K562 (cell line): ENCODE measurements around the gene ARHGEF4. TPM values are rescaled to one million over a fixed set of nuclear protein-coding genes. Genes with fewer than 3 reads are reported as not detected.

Experiments
- ATAC-seq: fragments of 200-7000 bp; cut with Tn5 transposase; 3 replicates; pipeline ENCODE4 v1.9.1; 2020; ENCODE audit warnings: moderate library complexity
- BruUV-seq: library from RNA; stranded (reverse); fragments of 400-500 nt; replicated peaks from 2 replicates; lab custom pipeline; 2021; lab: Mats Ljungman, UMichigan
- CTCF ChIA-PET: fragments of 300-600 bp; formaldehyde crosslinking; extraction: SDS; loops from one replicate; lab custom pipeline; 2021; ENCODE audit warnings: low intra/inter-chr PET ratio; lab: Yijun Ruan, JAX
- POLR2A ChIA-PET: fragments of 300-600, 350-650 bp; sonication (Branson Sonifier 250); formaldehyde crosslinking; extraction: SDS; loops from one replicate; lab custom pipeline; 2021; ENCODE audit warnings: antibody characterized with exemption, inconsistent platforms; lab: Yijun Ruan, JAX
- DNase-seq, 4 experiments: peaks; one replicate each; pipeline versions ENCODE4 v3.0.0 to v3.0.0-alpha.2; 2011 to 2018; ENCODE audit warnings: low spot score in 3 of 4, mixed read lengths in 3 of 4; ENCODE audit errors: extremely low read depth in 1 of 4
- FAIRE-seq: peaks from 2 replicates; lab custom pipeline; 2011; peaks lifted over from hg19 to GRCh38; lab: Jason Lieb, UNC
- H2AFZ ChIP-seq: 2 replicates; pipeline ENCODE4 v1.6.0; 2011; ENCODE audit warnings: low read depth, low read length, control low read depth, inconsistent platforms
- H3K27ac ChIP-seq: fragments of 200-600 bp; 3 replicates; pipeline ENCODE4 v1.8.0; 2011; ENCODE audit warnings: low read depth, mild to moderate bottlenecking, control low read depth, inconsistent platforms, low read length, moderate library complexity, mixed read lengths; ENCODE audit errors: extremely low read depth
- H3K27me3 ChIP-seq, 2 experiments: fragments of 300-600 bp in 1 of 2; 2 replicates in 1 of 2; 3 replicates in 1 of 2; pipeline versions ENCODE4 v1.6.0 to v1.8.0; 2011; ENCODE audit warnings: inconsistent platforms in 2 of 2, low read length in 2 of 2, mild to moderate bottlenecking in 1 of 2, mixed read lengths in 1 of 2, moderate library complexity in 1 of 2; ENCODE audit not compliant: control insufficient read depth in 2 of 2, insufficient read depth in 2 of 2
- H3K36me3 ChIP-seq: fragments of 300-600 bp; 3 replicates; pipeline ENCODE4 v1.8.0; 2011; ENCODE audit warnings: mild to moderate bottlenecking, low read length, inconsistent platforms; ENCODE audit not compliant: control insufficient read depth, insufficient read depth
- H3K4me1 ChIP-seq, 2 experiments: fragments of 200-600 bp in 1 of 2; replicated peaks in 1 of 2; 2 replicates in 1 of 2; 3 replicates in 1 of 2; pipeline versions ENCODE4 v1.5.1 to v1.8.0; 2011; ENCODE audit warnings: inconsistent platforms in 2 of 2, low read length in 2 of 2, mild to moderate bottlenecking in 1 of 2, mixed read lengths in 1 of 2, moderate library complexity in 1 of 2; ENCODE audit not compliant: control insufficient read depth in 2 of 2, insufficient read depth in 2 of 2
- H3K4me2 ChIP-seq: 2 replicates; pipeline ENCODE4 v1.6.1; 2011; ENCODE audit warnings: low read length, control low read depth, inconsistent platforms, mixed read lengths; ENCODE audit not compliant: insufficient read depth
- H3K4me3 ChIP-seq: fragments of 200-600 bp; sonication (generic), shearing (Covaris generic); 2 replicates; pipeline ENCODE4 v1.5.1; 2016; ENCODE audit warnings: control low read depth, inconsistent platforms
- H3K79me2 ChIP-seq: fragments of 200-600 bp; 3 replicates; pipeline ENCODE4 v1.8.0; 2011; ENCODE audit warnings: low read length, inconsistent platforms; ENCODE audit not compliant: control insufficient read depth, insufficient read depth
- H3K9ac ChIP-seq, 2 experiments: 2 replicates each; pipeline versions ENCODE4 v1.6.0 to v1.6.1; 2011; ENCODE audit warnings: low read depth in 2 of 2, low read length in 2 of 2, control low read depth in 1 of 2, inconsistent platforms in 1 of 2, mild to moderate bottlenecking in 1 of 2, mixed read lengths in 1 of 2; ENCODE audit not compliant: insufficient read depth in 1 of 2
- H3K9me1 ChIP-seq: one replicate; pipeline ENCODE4 v1.6.0; 2011; ENCODE audit warnings: inconsistent platforms, mild to moderate bottlenecking, low read length, moderate library complexity; ENCODE audit not compliant: control insufficient read depth, insufficient read depth
- H3K9me3 ChIP-seq: replicated peaks from 2 replicates; pipeline ENCODE4 v1.5.1; 2011; ENCODE audit warnings: low read depth, low read length, inconsistent platforms; ENCODE audit not compliant: control insufficient read depth, insufficient read depth
- H4K20me1 ChIP-seq: replicated peaks from 2 replicates; pipeline ENCODE4 v1.6.1; 2011; ENCODE audit warnings: low read length, inconsistent platforms, mixed read lengths; ENCODE audit not compliant: control insufficient read depth, insufficient read depth
- BRD4 ChIP-seq: fragments of 200-600 bp; sonication (generic); IDR thresholded peaks from 2 replicates; pipeline ENCODE4 v1.6.1; 2017; ENCODE audit warnings: inconsistent platforms
- CBX3 ChIP-seq, 2 experiments: IDR thresholded peaks; 1 replicate in 1 of 2; 2 replicates in 1 of 2; pipeline ENCODE4 v1.6.1; 2012; ENCODE audit warnings: inconsistent platforms in 2 of 2, low read length in 2 of 2, borderline replicate concordance in 1 of 2, control low read depth in 1 of 2
- CBX5 ChIP-seq: IDR thresholded peaks from 2 replicates; pipeline ENCODE4 v1.6.1; 2014; ENCODE audit warnings: low read depth, borderline replicate concordance
- KAT2B ChIP-seq: IDR thresholded peaks from one replicate; pipeline ENCODE4 v1.6.1; 2012; ENCODE audit warnings: low read depth, mild to moderate bottlenecking, control low read depth, inconsistent platforms, low read length, moderate library complexity
- KHSRP ChIP-seq: fragments of 450-650 bp; IDR thresholded peaks from 2 replicates; pipeline ENCODE4 v1.6.1; 2017
- MAFK ChIP-seq: IDR thresholded peaks from 2 replicates; pipeline ENCODE4 v1.6.1; 2011; ENCODE audit warnings: low read length, improper control_type of control experiment
- PHF20 ChIP-seq: fragments of 450-650 bp; IDR thresholded peaks from 2 replicates; pipeline ENCODE4 v1.6.1; 2018; ENCODE audit not compliant: partially characterized antibody
- SETDB1 ChIP-seq: IDR thresholded peaks from one replicate; pipeline ENCODE4 v1.6.1; 2012; ENCODE audit warnings: low read length, control low read depth, inconsistent platforms
- TOE1 ChIP-seq, 2 experiments: fragments of 450-650 bp in 1 of 2; sonication (generic) in 1 of 2; formaldehyde crosslinking in 1 of 2; IDR thresholded peaks; 2 replicates each; pipeline versions ENCODE4 v1.7.1 to v1.8.0; 2016 to 2022; ENCODE audit warnings: borderline replicate concordance in 2 of 2, mild to moderate bottlenecking in 2 of 2, antibody characterized with exemption in 1 of 2, inconsistent platforms in 1 of 2, low read depth in 1 of 2, missing genetic modification reagents in 1 of 2, moderate library complexity in 1 of 2
- ZNF561 ChIP-seq: fragments of 450-650 bp; formaldehyde crosslinking; conservative IDR thresholded peaks from 2 replicates; pipeline ENCODE4 v1.4.0; 2020; ENCODE audit warnings: mild to moderate bottlenecking, moderate library complexity
- WGBS: fragments of 100-300 bp; shearing (Covaris generic); methylation state at CpG from one replicate; pipeline ENCODE4 v1.1.6; 2016; ENCODE audit warnings: low coverage, mixed read lengths; ENCODE audit not compliant: insufficient coverage; ENCODE audit errors: missing lambda C conversion rate; 5-methylcytosine and 5-hydroxymethylcytosine counted together
- in situ Hi-C: fragments of 300-500 bp; cut with MboI; formaldehyde crosslinking; loops from 4 replicates; pipeline ENCODE4 v1.15.0; 2018; ENCODE audit warnings: inconsistent platforms, mixed read lengths
- intact Hi-C: fragments of 100-400 bp; cut with micrococcal nuclease; formaldehyde crosslinking; loops from 2 replicates; pipeline ENCODE4 v1.14.2; 2022
- polyA plus RNA-seq, 8 experiments: library from polyadenylated mRNA; depleted of rRNA in 4 of 8; stranded (reverse) in 5 of 8; unstranded in 3 of 8; fragments of >200 nt; fragmentation: Nextera tagmentation in 2 of 8; fragmentation: Illumina TruSeq in 1 of 8; extraction: Ambion mirVana in 2 of 8; extraction: Trizol in 1 of 8; gene quantifications; 2 replicates each; pipeline versions ENCODE4 v1.2.1 to v1.2.3, GENCODE V29; 2011 to 2014; ENCODE audit warnings: inconsistent platforms in 1 of 8, missing spikeins in 1 of 8
- total RNA-seq, 7 experiments: library from RNA; depleted of rRNA in 6 of 7; stranded (reverse); fragments of >200 nt in 6 of 7; fragmentation: Illumina TruSeq in 2 of 7; extraction: Trizol in 2 of 7; gene quantifications; 2 replicates each; pipeline versions ENCODE4 v1.2.1 to v1.2.3, GENCODE V29; 2011 to 2021; ENCODE audit warnings: low replicate concordance in 1 of 7
- TF ChIP-seq, protein P1 (sequence below): fragments of 250-450 bp; sonication (Bioruptor Pico); IDR thresholded peaks from 2 replicates; pipeline ENCODE4 v1.4.0; 2020
- TF ChIP-seq, protein P2 (sequence below): fragments of 200-600 bp; sonication (generic); IDR thresholded peaks from one replicate; pipeline ENCODE4 v1.6.1; 2012; ENCODE audit warnings: mild to moderate bottlenecking, low read depth, low read length, inconsistent platforms

The ARHGEF4 gene
- total and polyA plus RNA-seq, 9 of the 15 experiments (the other 6 are each of a cell fraction or from before 2014, with no cell fraction given): not detected

DNA sequence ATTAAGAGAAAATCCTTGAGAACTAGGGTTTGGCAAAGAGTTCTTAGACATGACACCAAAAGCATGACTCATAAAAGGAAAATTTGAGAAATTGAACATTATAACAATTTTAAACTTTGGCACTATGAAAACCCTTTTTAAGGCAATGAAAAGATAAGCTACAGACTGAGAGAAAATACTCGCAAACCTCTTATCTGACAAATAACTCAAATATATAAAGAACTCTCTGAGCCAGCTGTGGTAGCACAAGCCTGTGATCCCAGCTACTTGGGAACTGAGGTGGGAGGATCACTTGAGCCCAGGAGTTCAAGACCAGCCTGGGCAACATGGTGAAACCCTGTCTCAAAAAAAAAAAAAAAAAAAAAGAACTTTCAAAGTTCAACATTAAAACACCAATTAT is 186.0 kb downstream of the ARHGEF4 start:
- no peaks in the 10 kb centered on the region for H4K20me1 ChIP-seq
- ChIA-PET POLR2A (no interaction called here), CTCF (no interaction called here)
- no TSS peak for BruUV-seq
- H3K27ac ChIP-seq: no peak overlapping the region
- no peaks in the 10 kb centered on the region for H3K4me1 ChIP-seq
- H3K36me3 ChIP-seq: no peaks in the 10 kb centered on the region
- intact Hi-C loops: no loop called here
- WGBS: 0% methylated on average over 1 of the region's 1 CpG
- no peak overlapping the region for H3K4me3 ChIP-seq
- no peak for FAIRE-seq
- H3K27me3 ChIP-seq: peaks cover 2 to 7% of the 10 kb centered on the region in 2 experiments; a peak in 4 of 5 replicates
- no peaks in the 10 kb centered on the region for H3K9me1 ChIP-seq
- no peaks in the 10 kb centered on the region for H3K79me2 ChIP-seq
- H3K9me3 ChIP-seq: no peaks in the 10 kb centered on the region
- no peak overlapping the region for H3K9ac ChIP-seq
- in situ Hi-C loops: no loop called here
- no peak overlapping the region for H2AFZ ChIP-seq
- no peak for ATAC-seq
- H3K4me2 ChIP-seq: no peak overlapping the region
- DNase-seq: no peak
- TF ChIP-seq SETDB1 (no peak), PHF20 (no peak), CBX3 (IDR thresholded peaks at IDR 0.05; ENCODE audit: borderline replicate concordance in 1 of 2, low read length in 2 of 2) (no peak), BRD4 (no peak), KHSRP (no peak), KAT2B (no peak), CBX5 (no peak), TOE1 (IDR thresholded peaks at IDR 0.05; ENCODE audit: borderline replicate concordance) (no peak), TOE1 (CRISPR knock-in tag; IDR thresholded peaks at IDR 0.05; ENCODE audit: borderline replicate concordance, low read depth) (no peak), MAFK (no peak), ZNF561 (no peak)
- TF ChIP-seq, protein P1, sequence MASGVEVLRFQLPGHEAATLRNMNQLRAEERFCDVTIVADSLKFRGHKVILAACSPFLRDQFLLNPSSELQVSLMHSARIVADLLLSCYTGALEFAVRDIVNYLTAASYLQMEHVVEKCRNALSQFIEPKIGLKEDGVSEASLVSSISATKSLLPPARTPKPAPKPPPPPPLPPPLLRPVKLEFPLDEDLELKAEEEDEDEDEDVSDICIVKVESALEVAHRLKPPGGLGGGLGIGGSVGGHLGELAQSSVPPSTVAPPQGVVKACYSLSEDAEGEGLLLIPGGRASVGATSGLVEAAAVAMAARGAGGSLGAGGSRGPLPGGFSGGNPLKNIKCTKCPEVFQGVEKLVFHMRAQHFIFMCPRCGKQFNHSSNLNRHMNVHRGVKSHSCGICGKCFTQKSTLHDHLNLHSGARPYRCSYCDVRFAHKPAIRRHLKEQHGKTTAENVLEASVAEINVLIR (CRISPR knock-in tag): no peak
- TF ChIP-seq, protein P2, sequence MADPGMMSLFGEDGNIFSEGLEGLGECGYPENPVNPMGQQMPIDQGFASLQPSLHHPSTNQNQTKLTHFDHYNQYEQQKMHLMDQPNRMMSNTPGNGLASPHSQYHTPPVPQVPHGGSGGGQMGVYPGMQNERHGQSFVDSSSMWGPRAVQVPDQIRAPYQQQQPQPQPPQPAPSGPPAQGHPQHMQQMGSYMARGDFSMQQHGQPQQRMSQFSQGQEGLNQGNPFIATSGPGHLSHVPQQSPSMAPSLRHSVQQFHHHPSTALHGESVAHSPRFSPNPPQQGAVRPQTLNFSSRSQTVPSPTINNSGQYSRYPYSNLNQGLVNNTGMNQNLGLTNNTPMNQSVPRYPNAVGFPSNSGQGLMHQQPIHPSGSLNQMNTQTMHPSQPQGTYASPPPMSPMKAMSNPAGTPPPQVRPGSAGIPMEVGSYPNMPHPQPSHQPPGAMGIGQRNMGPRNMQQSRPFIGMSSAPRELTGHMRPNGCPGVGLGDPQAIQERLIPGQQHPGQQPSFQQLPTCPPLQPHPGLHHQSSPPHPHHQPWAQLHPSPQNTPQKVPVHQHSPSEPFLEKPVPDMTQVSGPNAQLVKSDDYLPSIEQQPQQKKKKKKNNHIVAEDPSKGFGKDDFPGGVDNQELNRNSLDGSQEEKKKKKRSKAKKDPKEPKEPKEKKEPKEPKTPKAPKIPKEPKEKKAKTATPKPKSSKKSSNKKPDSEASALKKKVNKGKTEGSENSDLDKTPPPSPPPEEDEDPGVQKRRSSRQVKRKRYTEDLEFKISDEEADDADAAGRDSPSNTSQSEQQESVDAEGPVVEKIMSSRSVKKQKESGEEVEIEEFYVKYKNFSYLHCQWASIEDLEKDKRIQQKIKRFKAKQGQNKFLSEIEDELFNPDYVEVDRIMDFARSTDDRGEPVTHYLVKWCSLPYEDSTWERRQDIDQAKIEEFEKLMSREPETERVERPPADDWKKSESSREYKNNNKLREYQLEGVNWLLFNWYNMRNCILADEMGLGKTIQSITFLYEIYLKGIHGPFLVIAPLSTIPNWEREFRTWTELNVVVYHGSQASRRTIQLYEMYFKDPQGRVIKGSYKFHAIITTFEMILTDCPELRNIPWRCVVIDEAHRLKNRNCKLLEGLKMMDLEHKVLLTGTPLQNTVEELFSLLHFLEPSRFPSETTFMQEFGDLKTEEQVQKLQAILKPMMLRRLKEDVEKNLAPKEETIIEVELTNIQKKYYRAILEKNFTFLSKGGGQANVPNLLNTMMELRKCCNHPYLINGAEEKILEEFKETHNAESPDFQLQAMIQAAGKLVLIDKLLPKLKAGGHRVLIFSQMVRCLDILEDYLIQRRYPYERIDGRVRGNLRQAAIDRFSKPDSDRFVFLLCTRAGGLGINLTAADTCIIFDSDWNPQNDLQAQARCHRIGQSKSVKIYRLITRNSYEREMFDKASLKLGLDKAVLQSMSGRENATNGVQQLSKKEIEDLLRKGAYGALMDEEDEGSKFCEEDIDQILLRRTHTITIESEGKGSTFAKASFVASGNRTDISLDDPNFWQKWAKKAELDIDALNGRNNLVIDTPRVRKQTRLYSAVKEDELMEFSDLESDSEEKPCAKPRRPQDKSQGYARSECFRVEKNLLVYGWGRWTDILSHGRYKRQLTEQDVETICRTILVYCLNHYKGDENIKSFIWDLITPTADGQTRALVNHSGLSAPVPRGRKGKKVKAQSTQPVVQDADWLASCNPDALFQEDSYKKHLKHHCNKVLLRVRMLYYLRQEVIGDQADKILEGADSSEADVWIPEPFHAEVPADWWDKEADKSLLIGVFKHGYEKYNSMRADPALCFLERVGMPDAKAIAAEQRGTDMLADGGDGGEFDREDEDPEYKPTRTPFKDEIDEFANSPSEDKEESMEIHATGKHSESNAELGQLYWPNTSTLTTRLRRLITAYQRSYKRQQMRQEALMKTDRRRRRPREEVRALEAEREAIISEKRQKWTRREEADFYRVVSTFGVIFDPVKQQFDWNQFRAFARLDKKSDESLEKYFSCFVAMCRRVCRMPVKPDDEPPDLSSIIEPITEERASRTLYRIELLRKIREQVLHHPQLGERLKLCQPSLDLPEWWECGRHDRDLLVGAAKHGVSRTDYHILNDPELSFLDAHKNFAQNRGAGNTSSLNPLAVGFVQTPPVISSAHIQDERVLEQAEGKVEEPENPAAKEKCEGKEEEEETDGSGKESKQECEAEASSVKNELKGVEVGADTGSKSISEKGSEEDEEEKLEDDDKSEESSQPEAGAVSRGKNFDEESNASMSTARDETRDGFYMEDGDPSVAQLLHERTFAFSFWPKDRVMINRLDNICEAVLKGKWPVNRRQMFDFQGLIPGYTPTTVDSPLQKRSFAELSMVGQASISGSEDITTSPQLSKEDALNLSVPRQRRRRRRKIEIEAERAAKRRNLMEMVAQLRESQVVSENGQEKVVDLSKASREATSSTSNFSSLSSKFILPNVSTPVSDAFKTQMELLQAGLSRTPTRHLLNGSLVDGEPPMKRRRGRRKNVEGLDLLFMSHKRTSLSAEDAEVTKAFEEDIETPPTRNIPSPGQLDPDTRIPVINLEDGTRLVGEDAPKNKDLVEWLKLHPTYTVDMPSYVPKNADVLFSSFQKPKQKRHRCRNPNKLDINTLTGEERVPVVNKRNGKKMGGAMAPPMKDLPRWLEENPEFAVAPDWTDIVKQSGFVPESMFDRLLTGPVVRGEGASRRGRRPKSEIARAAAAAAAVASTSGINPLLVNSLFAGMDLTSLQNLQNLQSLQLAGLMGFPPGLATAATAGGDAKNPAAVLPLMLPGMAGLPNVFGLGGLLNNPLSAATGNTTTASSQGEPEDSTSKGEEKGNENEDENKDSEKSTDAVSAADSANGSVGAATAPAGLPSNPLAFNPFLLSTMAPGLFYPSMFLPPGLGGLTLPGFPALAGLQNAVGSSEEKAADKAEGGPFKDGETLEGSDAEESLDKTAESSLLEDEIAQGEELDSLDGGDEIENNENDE: no peak
